Adrenal gland (tissue), 5 donors: ENCODE results near the gene CYP20A1.

ENCODE experiments used
- POLR2A ChIP-seq, 2 donors: fragments of 450-650 bp; IDR thresholded peaks; one replicate each; pipeline ENCODE4 v1.6.1; 2017; ENCODE audit warnings: antibody characterized with exemption in 2 of 2, mild to moderate bottlenecking in 2 of 2, moderate library complexity in 1 of 2
- TF ChIP-seq, protein P1 (sequence below), 6 experiments: fragments of 450-650 bp in 4 of 6; fragments of 200-600 bp in 2 of 6; sonication (generic) in 1 of 6; IDR thresholded peaks; 1 replicate in 5 of 6; 2 replicates in 1 of 6; pipeline versions ENCODE4 v1.5.1 to v1.8.0; 2016 to 2021; ENCODE audit warnings: antibody characterized with exemption in 6 of 6, mild to moderate bottlenecking in 2 of 6, moderate library complexity in 1 of 6
- donor health status: DM: no; HTN: no; CAD: no.

DNA sequence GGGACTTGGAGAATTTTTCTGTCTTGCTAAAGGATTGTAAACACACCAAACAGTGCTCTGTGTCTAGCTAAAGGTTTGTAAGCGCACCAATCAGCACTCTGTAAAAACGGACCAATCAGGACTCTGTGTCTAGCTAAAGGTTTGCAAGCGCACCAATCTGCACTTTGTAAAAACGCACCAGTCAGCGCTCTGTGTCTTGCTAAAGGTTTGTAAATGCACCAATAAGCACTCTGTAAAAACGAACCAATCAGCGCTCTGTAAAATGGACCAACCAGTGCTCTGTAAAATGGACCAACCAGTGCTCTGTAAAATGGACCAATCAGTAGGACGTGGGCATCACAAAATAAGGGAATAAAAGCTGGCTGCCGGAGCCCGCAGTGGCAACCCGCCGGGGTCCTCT, 105.8 kb downstream of the CYP20A1 start:
- TF ChIP-seq, protein P1, sequence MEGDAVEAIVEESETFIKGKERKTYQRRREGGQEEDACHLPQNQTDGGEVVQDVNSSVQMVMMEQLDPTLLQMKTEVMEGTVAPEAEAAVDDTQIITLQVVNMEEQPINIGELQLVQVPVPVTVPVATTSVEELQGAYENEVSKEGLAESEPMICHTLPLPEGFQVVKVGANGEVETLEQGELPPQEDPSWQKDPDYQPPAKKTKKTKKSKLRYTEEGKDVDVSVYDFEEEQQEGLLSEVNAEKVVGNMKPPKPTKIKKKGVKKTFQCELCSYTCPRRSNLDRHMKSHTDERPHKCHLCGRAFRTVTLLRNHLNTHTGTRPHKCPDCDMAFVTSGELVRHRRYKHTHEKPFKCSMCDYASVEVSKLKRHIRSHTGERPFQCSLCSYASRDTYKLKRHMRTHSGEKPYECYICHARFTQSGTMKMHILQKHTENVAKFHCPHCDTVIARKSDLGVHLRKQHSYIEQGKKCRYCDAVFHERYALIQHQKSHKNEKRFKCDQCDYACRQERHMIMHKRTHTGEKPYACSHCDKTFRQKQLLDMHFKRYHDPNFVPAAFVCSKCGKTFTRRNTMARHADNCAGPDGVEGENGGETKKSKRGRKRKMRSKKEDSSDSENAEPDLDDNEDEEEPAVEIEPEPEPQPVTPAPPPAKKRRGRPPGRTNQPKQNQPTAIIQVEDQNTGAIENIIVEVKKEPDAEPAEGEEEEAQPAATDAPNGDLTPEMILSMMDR (IDR thresholded peaks at IDR 0.05): no peak
- TF ChIP-seq POLR2A (IDR thresholded peaks at IDR 0.05): no peak
